Adrenal gland (tissue), 5 donors: ENCODE data around the gene DNAJC27.

ENCODE experiments used
- POLR2A ChIP-seq, 2 donors: fragments of 450-650 bp; IDR thresholded peaks; one replicate each; pipeline ENCODE4 v1.6.1; 2017; ENCODE audit warnings: antibody characterized with exemption in 2 of 2, mild to moderate bottlenecking in 2 of 2, moderate library complexity in 1 of 2
- TF ChIP-seq, protein P1 (sequence below), 6 experiments: fragments of 450-650 bp in 4 of 6; fragments of 200-600 bp in 2 of 6; sonication (generic) in 1 of 6; IDR thresholded peaks; 1 replicate in 5 of 6; 2 replicates in 1 of 6; pipeline versions ENCODE4 v1.5.1 to v1.8.0; 2016 to 2021; ENCODE audit warnings: antibody characterized with exemption in 6 of 6, mild to moderate bottlenecking in 2 of 6, moderate library complexity in 1 of 6
- donor health status: DM: no; HTN: no; CAD: no.

DNA sequence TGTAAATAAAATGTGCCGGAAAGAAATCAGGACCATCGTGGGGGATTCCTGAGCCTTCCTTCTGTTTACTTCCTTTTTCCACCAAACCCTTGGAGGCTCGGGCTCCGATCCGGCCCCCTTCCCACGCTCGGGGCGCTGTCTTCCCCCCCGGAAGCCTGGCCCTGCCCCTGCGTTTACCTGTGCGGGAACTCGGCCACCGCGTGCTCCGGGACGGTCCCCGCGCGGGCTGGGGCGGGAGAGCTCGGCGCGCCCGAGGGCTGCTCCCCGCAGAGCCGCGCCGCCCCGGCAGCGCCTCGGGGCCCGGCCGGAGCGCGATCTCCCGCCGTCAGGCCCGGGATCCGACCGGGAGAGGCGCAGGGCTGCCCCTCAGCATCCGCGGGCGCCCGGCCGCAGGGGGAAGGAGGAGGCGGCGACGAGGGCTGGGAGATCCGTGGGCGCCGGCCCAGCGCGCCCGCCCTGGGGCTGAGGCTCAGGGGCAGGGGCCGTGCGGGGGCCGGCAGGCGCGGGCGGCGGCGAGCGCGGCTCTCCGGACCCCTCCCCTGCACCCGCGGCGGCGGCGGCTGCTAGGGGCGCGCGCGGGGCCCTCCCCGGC, 52.2 kb downstream of the DNAJC27 start:
- TF ChIP-seq, protein P1, sequence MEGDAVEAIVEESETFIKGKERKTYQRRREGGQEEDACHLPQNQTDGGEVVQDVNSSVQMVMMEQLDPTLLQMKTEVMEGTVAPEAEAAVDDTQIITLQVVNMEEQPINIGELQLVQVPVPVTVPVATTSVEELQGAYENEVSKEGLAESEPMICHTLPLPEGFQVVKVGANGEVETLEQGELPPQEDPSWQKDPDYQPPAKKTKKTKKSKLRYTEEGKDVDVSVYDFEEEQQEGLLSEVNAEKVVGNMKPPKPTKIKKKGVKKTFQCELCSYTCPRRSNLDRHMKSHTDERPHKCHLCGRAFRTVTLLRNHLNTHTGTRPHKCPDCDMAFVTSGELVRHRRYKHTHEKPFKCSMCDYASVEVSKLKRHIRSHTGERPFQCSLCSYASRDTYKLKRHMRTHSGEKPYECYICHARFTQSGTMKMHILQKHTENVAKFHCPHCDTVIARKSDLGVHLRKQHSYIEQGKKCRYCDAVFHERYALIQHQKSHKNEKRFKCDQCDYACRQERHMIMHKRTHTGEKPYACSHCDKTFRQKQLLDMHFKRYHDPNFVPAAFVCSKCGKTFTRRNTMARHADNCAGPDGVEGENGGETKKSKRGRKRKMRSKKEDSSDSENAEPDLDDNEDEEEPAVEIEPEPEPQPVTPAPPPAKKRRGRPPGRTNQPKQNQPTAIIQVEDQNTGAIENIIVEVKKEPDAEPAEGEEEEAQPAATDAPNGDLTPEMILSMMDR (IDR thresholded peaks at IDR 0.05) = no peak
- TF ChIP-seq POLR2A (IDR thresholded peaks at IDR 0.05) = no peak
